PC-9 (cell line): ENCODE data around the gene MAPKAP1. TPM values are rescaled to one million over a fixed set of nuclear protein-coding genes. Genes with fewer than 3 reads are reported as not detected.

ENCODE experiments used
- BruUV-seq: library from RNA; stranded (reverse); fragments of 400-500 nt; replicated peaks from 2 replicates; lab custom pipeline; 2021; lab: Mats Ljungman, UMichigan
- CTCF ChIA-PET: fragments of 300-600 bp; sonication (Branson Sonifier 250); formaldehyde crosslinking; loops from one replicate; lab custom pipeline; 2022; ENCODE audit warnings: antibody characterized with exemption; lab: Charles Lee
- POLR2A ChIA-PET: fragments of 300-600 bp; sonication (Branson Sonifier 250); formaldehyde crosslinking; loops from one replicate; lab custom pipeline; 2022; ENCODE audit warnings: antibody characterized with exemption; ENCODE audit not compliant: unreplicated experiment; lab: Charles Lee
- DNase-seq, 2 experiments: peaks; one replicate each; pipeline versions ENCODE4 v3.0.0 to v3.0.0-alpha.2; 2015 to 2022; ENCODE audit warnings: mixed read lengths in 1 of 2
- H2AFZ ChIP-seq: fragments of 200-600 bp; sonication (generic); 2 replicates; pipeline ENCODE4 v1.8.1; 2017; ENCODE audit warnings: antibody characterized with exemption
- H3F3A ChIP-seq: fragments of 200-600 bp; sonication (generic); 2 replicates; pipeline ENCODE4 v1.8.1; 2017; ENCODE audit warnings: antibody characterized with exemption, mild to moderate bottlenecking, low read depth; ENCODE audit not compliant: insufficient read depth
- H3K27ac ChIP-seq: fragments of 200-600 bp; sonication (generic); 2 replicates; pipeline ENCODE4 v1.6.1; 2016; ENCODE audit warnings: mixed run types
- H3K27me3 ChIP-seq: fragments of 200-600 bp; sonication (generic); 2 replicates; pipeline ENCODE4 v1.6.1; 2016; ENCODE audit warnings: low read depth, mixed run types; ENCODE audit not compliant: insufficient read depth
- H3K36me3 ChIP-seq: fragments of 200-600 bp; sonication (generic); 2 replicates; pipeline ENCODE4 v1.6.1; 2016; ENCODE audit warnings: low read depth, mixed run types
- H3K4me1 ChIP-seq: fragments of 200-600 bp; sonication (generic); replicated peaks from 2 replicates; pipeline ENCODE4 v1.6.1; 2016; ENCODE audit warnings: mixed run types; ENCODE audit not compliant: insufficient read depth
- H3K4me2 ChIP-seq: fragments of 200-600 bp; sonication (generic); 2 replicates; pipeline ENCODE4 v1.6.1; 2017; ENCODE audit warnings: mixed run types
- H3K4me3 ChIP-seq: fragments of 200-600 bp; sonication (generic); 2 replicates; pipeline ENCODE4 v1.6.1; 2016; ENCODE audit warnings: mixed run types
- H3K79me2 ChIP-seq: fragments of 200-600 bp; sonication (generic); 2 replicates; pipeline ENCODE4 v1.6.1; 2017; ENCODE audit warnings: low read depth, mixed run types
- H3K9me2 ChIP-seq: fragments of 200-600 bp; sonication (generic); 2 replicates; pipeline ENCODE4 v1.8.1; 2017; ENCODE audit warnings: mild to moderate bottlenecking; ENCODE audit not compliant: insufficient read depth
- H3K9me3 ChIP-seq: fragments of 200-600 bp; sonication (generic); 2 replicates; pipeline ENCODE4 v1.8.1; 2016; ENCODE audit warnings: low read depth; ENCODE audit not compliant: insufficient read depth
- H4K20me1 ChIP-seq: fragments of 200-600 bp; sonication (generic); 2 replicates; pipeline ENCODE4 v1.8.1; 2017; ENCODE audit not compliant: insufficient read depth
- CTCF ChIP-seq: fragments of 200-600 bp; sonication (generic); conservative IDR thresholded peaks from 2 replicates; pipeline ENCODE4 v1.6.1; 2017; ENCODE audit warnings: mixed run types, antibody characterized with exemption, mild to moderate bottlenecking, moderate library complexity
- EZH2 ChIP-seq: fragments of 200-600 bp; sonication (generic); IDR thresholded peaks from 2 replicates; pipeline ENCODE4 v1.8.0; 2017; ENCODE audit warnings: antibody characterized with exemption, low read depth
- intact Hi-C: fragments of 100-400 bp; cut with micrococcal nuclease; formaldehyde crosslinking; loops from one replicate; pipeline ENCODE4 v1.10.0; 2022; ENCODE audit not compliant: unreplicated experiment
- total RNA-seq: library from RNA; stranded (reverse); gene quantifications from 2 replicates; pipeline ENCODE4 v1.2.3, GENCODE V29; 2021

MAPKAP1 gene
- total RNA-seq, 1 experiment from 2014 or later = 115 TPM

- ChIA-PET CTCF (no interaction called here), POLR2A (no interaction called here)
- no TSS peak for BruUV-seq
- H3K4me1 ChIP-seq = no peaks in the 10 kb centered on the region
- H3K9me2 ChIP-seq = no peaks in the 10 kb centered on the region
- no peak for TF ChIP-seq EZH2
- TF ChIP-seq CTCF = no peak
- H3F3A ChIP-seq = no peaks in the 10 kb centered on the region
- H4K20me1 ChIP-seq = no peaks in the 10 kb centered on the region; the same call in 1 of the 2 replicates
- no peak overlapping the region for H3K27ac ChIP-seq
- no peak overlapping the region for H2AFZ ChIP-seq
- no peak for DNase-seq
- no peak overlapping the region for H3K4me2 ChIP-seq
- H3K27me3 ChIP-seq = no peaks in the 10 kb centered on the region
- H3K4me3 ChIP-seq = no peak overlapping the region
- intact Hi-C loops = no loop called here
- no peaks in the 10 kb centered on the region for H3K9me3 ChIP-seq
- H3K36me3 ChIP-seq = no peaks in the 10 kb centered on the region
- no peaks in the 10 kb centered on the region for H3K79me2 ChIP-seq
Measured at GRCh38 chr9:125565126-125565525, 141.9 kb downstream of the MAPKAP1 start.

GRCh38 chr9:125564631-125565030, 142.4 kb downstream of the MAPKAP1 start:
- Histone ChIP-seq H3K9me2 (no peaks in the 10 kb centered on the region), H3K36me3 (no peaks in the 10 kb centered on the region), H3K9me3 (no peaks in the 10 kb centered on the region), H3K79me2 (no peaks in the 10 kb centered on the region), H3K4me3 (no peak overlapping the region), H3K27me3 (no peaks in the 10 kb centered on the region), H3K27ac (no peak overlapping the region), H4K20me1 (no peaks in the 10 kb centered on the region; the same call in 1 of the 2 replicates), H2AFZ (no peak overlapping the region), H3K4me2 (no peak overlapping the region), H3F3A (no peaks in the 10 kb centered on the region), H3K4me1 (no peaks in the 10 kb centered on the region)
- CTCF ChIA-PET = no interaction called here
- intact Hi-C loops = no loop called here
- POLR2A ChIA-PET = no interaction called here
- BruUV-seq = no TSS peak
- no peak for DNase-seq
- no peak for TF ChIP-seq EZH2

- POLR2A ChIA-PET = interaction anchor here (0.6 kb wide), 1 partner anchor 162 kb away, joined by 5 read pairs; no protein-coding TSS in a partner anchor
- H3K9me2 ChIP-seq = no peaks in the 10 kb centered on the region
- H3K4me1 ChIP-seq = no peaks in the 10 kb centered on the region
- CTCF ChIA-PET = no interaction called here
- no peaks in the 10 kb centered on the region for H3K36me3 ChIP-seq
- no peak overlapping the region for H3K27ac ChIP-seq
- no peaks in the 10 kb centered on the region; the same call in 1 of the 2 replicates for H4K20me1 ChIP-seq
- intact Hi-C loops = no loop called here
- TF ChIP-seq EZH2 (no peak), CTCF (no peak)
- no TSS peak for BruUV-seq
- no peak overlapping the region for H3K4me2 ChIP-seq
- H3K27me3 ChIP-seq = no peaks in the 10 kb centered on the region
- H3F3A ChIP-seq = no peaks in the 10 kb centered on the region
- H2AFZ ChIP-seq = no peak overlapping the region
- no peaks in the 10 kb centered on the region for H3K79me2 ChIP-seq
- no peak overlapping the region for H3K4me3 ChIP-seq
- no peaks in the 10 kb centered on the region for H3K9me3 ChIP-seq
- no peak for DNase-seq
Measured at GRCh38 chr9:125561509-125562148, 145.4 kb downstream of the MAPKAP1 start.
